Measurements from ENCODE around the gene DUXA.
"Not testable (repeated sequence)": the region's sequence is repeated elsewhere in the genome, so short reads cannot be mapped to it uniquely, and the experiment has no call there.

DUXA gene

DNA sequence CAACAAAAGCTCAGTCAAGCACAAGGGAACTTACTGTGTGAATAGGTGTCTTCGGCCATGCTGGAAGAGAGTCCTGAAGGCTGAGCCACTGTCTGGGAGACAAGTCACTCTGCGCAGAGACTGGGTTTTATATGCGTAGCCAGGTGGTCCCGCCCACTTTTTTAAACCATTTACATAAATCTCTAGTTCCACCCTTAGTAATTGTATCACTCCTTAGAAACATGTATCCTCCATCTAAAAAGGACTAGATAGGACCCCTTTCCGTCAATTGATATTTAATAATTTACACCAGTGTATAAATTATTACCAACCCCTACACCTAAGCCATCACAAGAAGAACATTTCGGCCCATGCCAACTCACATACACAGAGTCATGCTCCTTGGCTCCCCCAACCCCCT is at the start of gene DUXA:
Gene DUXA, minus strand, starts transcription at position 101 of the 400 bp plus-strand sequence. Its CDS starts 42 bp downstream, at position 59.
- no peak for DNase-seq

DNA sequence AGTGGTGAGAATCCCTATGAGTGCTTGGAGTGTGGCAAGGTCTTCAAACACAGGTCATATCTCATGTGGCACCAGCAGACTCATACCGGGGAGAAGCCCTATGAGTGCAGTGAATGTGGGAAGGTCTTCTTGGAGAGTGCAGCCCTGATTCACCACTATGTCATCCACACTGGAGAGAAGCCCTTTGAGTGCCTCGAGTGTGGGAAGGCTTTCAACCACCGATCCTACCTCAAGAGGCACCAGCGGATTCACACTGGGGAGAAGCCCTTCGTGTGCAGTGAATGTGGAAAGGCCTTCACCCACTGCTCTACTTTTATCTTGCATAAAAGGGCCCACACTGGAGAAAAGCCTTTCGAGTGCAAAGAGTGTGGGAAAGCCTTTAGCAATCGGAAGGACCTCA is 44.8 kb upstream of the DUXA start:
- DNase-seq = no peak

DNA sequence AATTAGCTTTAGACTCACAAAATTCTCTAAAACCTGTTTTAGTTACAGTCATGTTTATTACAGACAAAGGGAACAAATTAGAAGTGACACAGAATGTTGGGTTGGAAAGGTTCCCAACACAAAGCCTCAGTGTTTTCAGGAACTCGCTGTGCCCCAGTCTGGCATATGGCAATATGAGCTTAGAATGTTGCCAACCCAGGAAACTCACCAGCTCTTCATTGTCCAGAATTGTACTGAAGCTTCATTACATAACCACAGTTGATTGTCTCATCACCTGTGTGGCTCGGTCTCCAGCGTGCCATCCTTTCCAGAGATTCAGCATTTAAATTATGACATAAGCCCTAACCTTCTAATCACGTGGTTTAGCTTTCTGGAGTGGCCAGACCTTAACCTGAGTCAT is 43.1 kb upstream of the DUXA start:
- DNase-seq = no peak

GRCh38 chr19:57202160-57202559 is 34.9 kb upstream of the DUXA start:
- no peak for DNase-seq

- not testable (repeated sequence) for DNase-seq
Measured at GRCh38 chr19:57197874-57198273, 30.6 kb upstream of the DUXA start.

- no peak for DNase-seq
Measured at GRCh38 chr19:57192993-57193392, 25.7 kb upstream of the DUXA start.

GRCh38 chr19:57192077-57192420 is 24.8 kb upstream of the DUXA start:
- DNase-seq = no peak

GRCh38 chr19:57191141-57192076 is 24.1 kb upstream of the DUXA start, which contains the start of gene ZNF264:
Gene ZNF264 (plus strand): TSS chr19:57191500. CDS start chr19:57191914, 414 bp downstream.
- peak; percentile 87 for DNase-seq

DNA sequence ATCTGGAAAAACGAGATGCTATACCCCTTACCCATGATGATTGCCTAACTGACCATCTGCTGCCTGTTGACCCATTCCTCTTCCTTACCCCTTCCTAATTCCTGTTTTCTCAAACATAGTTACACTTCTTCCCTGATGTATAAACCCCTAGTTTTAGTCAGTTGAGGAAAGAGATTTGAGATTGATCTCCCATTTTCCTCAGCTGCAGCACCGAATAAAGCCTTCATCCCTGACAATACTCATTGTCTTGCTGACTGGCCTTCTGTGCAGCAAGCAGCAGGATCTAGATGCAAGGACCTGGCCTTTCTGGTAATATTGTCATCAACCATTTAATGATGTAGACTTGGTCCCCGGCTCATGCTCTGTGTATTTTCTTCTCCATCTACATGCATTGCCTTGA is 23.0 kb upstream of the DUXA start:
- no peak for DNase-seq

GRCh38 chr19:57171551-57172081 is 4.3 kb upstream of the DUXA start:
- peak; percentile 2 for DNase-seq

- no peak for DNase-seq
Measured at GRCh38 chr19:57165846-57166245, 1.4 kb downstream of the DUXA start.

GRCh38 chr19:57161985-57162539 is 5.2 kb downstream of the DUXA start:
- DNase-seq = no peak

- no peak for DNase-seq
Measured at GRCh38 chr19:57152921-57153320, 14.4 kb downstream of the DUXA start.

- DNase-seq = no peak
Measured at GRCh38 chr19:57141699-57142098, 25.6 kb downstream of the DUXA start.

- no peak for DNase-seq
Measured at GRCh38 chr19:57135797-57136196, 31.5 kb downstream of the DUXA start.

GRCh38 chr19:57127403-57127802 is 39.9 kb downstream of the DUXA start:
- DNase-seq = not testable (repeated sequence)

DNA sequence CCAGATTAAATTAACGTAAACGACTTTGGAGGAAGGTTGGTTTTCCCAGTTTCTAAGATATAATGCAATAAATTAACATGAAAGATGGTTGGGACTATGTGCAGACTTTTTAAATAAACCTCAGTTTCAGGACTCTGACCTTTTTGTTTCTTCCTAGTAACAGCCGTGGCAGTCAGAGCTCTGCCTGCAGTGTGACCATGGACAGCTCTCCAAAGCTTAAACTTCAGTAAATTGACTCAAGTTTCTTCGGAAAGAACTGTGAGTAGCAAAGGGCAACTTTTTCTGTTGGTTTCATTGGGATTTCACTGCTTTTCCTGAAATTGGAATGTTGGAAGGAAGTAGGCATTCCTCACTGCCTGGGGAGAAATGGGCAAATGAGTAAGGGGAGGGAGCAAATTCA is 43.4 kb downstream of the DUXA start:
- DNase-seq = no peak

- no peak for DNase-seq
Measured at GRCh38 chr19:57118848-57119247, 48.4 kb downstream of the DUXA start.

- not testable (repeated sequence) for DNase-seq
Measured at GRCh38 chr19:57113501-57113900, 53.8 kb downstream of the DUXA start.

- DNase-seq = no peak
Measured at GRCh38 chr19:57111329-57111644, 56.0 kb downstream of the DUXA start.

DNA sequence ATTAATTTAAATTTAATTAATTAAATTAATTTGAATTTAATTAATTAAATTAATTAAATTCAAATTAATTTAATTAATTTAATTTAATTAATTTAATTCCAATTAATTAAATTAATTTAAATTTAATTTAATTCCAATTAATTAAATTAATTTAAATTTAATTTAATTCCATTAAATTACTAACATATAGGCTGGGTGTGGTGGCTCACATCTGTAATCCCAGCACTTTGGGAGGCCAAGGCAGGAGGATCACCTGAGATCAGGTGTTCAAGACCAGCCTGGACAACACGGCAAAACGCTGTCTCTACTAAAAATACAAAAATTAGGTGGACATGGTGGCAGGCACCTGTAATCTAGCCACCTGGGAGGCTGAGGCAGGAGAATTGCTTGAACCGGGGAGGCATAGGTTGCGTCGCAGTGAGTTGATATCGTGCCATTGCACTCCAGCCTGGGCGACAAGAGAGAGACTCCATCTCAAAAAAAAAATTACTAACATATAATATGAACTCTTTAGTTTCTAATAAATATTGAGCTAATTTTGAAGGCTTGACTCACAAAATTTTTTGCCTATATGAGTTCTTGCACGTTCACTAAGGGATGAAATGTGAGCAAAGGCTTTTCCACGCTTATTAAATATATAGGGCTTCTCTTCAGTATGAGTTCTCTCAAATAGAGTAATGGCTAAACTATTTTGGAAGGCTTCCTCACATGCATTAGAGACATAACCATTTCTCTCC is 56.5 kb downstream of the DUXA start:
- DNase-seq = no peak

DNA sequence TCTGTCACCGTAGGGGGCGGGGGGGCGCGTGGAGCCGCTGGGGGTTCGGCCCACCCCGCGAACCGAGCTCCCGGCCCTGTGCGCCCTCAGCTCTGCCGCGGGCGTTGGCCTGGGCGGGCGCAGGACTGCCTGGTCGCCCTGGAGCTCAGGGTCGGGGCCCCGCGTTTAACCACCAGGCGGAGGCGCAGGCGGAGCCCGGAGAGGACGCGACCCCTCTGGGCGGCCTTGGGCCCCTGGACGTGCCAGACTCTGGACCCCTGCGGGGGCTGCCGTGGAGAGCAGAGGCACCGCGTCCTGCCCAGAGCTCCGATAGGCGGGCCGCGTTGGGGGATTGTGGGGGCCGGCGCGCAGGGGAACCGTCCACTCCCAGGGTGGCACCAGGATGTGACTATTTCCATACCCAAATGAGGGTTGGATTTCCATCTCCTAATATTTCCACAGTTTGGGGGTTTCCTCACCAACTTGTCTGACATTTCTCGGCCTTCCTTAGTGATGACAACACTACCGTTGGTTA is 60.5 kb downstream of the DUXA start:
- no peak for DNase-seq

GRCh38 chr19:57105976-57106721 is 61.1 kb downstream of the DUXA start:
- no peak for DNase-seq
